HG02610 (cell line): ENCODE data around the gene SLC48A1.

Source experiments
- ATAC-seq: cut with Tn5 transposase; IDR thresholded peaks from one replicate; pipeline ENCODE4 v1.9.1; 2021; ENCODE audit warnings: mild to moderate bottlenecking, moderate library complexity; ENCODE audit not compliant: unreplicated experiment

Gene SLC48A1

DNA sequence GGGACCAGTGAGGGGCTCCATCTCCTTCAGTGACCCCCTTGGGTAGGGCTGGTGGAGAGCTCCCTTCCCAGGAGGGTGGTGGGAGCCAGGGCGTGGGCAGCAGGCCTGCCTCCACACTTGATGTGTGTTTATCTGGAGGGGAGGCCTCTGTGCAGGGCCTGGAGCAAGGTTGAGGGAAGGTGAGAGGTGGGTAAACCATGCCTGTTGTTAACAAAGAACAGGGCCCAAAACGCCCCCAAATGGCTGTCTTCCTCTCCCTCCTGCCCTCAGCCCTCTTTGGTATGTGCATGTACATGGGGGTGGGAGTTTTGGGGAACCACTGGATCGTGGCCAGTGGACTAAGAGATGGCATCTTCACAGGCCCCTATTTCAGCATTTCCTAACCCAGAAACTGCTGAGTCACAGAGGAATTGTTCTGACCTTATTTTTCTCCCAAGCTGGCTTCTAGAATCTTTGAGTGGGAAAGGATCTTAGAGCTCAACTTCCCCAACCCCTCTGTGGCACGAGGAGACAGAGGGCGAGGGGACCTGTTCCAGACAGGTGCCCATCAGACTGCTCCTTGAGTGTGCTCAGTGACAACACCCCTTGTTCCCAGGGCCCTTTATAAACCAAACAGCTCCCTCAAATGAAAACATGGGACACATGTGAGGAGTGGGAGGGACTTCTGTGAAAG is 3.6 kb downstream of the SLC48A1 start:
- ATAC-seq = no peak

DNA sequence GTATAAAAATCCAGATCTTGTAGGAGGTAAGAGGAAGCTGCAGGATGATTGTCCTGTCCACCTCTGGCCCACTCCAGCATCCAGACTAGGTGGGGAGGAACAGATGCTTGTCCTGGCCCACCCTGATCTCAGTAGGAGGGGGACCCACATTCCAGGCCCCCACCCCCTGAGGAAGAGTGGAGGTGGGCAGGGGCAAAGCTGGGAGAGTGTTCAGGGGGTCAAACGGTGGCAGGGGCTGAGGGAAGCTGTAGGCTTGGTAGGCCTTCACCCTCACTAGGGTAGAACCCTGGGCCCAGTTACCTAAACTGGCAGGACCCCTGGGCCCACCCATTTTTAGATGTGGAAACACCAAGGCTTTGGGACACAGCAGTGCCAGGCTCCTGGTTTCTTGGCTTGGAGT is 4.1 kb downstream of the SLC48A1 start:
- ATAC-seq = no peak

DNA sequence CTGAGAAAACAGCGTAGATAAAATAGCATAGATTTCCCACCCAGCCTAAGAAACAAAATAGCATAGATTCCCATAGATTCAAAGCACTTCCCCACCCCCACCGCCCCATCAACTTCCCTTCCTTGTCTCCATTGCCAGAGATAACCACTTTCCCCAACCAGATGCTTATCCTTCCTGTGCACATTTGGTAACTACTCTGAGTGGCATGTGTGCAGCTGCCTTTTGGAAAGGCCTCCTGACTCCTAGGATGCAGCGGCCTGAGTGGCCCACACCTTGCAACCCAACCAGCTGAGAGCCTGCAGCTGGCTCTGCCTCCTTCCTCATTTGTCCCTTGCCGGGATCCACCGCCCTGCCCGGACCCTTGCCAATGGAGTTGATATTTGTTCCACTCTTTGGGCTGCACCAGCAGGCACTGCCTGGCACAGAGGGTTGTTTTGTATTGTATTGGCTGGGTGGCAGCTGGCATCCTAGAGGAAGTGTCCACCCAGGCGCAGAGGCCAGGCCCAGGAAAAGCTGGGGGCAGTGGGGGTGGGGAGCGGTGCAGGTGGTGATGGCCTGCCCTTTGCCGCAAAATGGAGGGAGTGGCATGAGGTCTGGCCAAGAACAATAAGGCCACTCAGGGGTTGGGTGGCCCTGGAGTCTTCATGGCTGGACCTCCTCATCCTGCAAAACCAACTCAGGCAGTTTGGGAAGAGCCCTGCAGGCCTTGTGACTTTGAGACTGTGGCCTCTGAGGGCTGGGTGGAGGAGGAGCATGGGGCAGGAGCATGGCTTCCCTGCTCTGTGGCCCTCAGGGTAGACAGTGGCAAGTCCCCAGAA is 4.9 kb downstream of the SLC48A1 start:
- ATAC-seq = no peak

DNA sequence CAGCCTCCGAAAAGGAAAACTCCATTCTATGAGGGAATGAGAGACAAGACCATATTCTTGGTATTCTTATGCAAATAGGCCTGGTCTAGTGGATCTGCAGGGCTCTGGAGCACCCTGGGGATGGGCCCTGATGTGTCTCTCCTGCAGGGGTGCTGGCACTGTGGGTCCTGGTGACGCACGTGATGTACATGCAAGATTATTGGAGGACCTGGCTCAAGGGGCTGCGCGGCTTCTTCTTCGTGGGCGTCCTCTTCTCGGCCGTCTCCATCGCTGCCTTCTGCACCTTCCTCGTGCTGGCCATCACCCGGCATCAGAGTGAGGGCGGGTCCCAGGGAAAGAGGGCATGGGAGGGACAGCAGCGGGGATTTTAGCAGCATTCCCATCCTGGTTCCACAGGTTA is 5.8 kb downstream of the SLC48A1 start:
- no peak for ATAC-seq

DNA sequence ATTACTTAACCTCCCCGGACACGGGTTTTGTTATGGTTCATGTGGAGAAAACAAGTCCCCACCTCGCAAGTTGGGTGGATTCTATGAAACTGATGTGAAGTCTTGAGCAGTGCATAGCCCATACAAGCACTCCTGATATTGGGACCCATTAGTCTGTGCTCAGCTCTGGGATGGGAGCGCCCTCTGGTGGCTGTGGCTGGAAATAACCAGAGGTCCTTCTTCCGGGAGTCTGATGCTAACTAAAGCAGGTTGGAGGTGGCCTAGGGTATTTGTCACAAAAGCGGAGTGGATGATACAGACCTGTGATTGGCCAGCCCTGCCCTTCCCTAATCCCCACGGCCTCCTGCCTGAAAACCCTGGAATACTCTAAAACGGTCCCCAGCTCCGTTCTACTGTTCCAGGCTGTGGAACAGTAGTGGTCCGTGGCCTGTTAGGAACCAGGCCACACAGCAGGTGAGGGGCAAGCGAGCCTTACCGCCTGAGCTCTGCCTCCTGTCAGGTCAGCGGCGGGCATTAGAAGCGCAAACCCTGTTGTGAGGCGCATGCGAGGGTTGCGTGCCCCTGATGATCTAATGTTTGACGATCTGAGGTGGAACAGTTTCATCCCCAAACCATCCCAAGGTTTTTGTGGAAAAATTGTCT is 6.4 kb downstream of the SLC48A1 start:
- peak; percentile 75 for ATAC-seq

DNA sequence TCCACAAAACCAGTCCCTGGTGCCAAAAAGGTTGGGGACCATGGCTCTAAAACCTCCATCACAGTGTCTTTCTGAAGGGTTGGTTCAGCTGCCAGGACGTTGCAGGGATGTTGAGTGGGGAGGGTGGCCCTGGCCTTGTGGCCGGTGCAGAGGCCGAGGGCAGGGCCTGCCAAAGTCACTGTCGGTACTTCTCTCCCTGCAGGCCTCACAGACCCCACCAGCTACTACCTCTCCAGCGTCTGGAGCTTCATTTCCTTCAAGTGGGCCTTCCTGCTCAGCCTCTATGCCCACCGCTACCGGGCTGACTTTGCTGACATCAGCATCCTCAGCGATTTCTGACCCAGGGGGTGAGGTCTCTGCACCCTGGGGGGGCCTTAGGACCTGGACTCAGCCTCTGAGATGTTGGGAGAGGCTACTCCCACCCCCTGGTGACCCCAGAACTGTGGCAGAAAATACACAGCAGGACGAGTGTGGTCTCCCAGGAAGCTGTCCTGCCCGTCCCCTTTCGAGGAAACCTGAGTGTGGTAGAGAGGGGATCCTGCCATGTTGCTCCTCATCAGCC is 7.0 kb downstream of the SLC48A1 start:
- no peak for ATAC-seq

DNA sequence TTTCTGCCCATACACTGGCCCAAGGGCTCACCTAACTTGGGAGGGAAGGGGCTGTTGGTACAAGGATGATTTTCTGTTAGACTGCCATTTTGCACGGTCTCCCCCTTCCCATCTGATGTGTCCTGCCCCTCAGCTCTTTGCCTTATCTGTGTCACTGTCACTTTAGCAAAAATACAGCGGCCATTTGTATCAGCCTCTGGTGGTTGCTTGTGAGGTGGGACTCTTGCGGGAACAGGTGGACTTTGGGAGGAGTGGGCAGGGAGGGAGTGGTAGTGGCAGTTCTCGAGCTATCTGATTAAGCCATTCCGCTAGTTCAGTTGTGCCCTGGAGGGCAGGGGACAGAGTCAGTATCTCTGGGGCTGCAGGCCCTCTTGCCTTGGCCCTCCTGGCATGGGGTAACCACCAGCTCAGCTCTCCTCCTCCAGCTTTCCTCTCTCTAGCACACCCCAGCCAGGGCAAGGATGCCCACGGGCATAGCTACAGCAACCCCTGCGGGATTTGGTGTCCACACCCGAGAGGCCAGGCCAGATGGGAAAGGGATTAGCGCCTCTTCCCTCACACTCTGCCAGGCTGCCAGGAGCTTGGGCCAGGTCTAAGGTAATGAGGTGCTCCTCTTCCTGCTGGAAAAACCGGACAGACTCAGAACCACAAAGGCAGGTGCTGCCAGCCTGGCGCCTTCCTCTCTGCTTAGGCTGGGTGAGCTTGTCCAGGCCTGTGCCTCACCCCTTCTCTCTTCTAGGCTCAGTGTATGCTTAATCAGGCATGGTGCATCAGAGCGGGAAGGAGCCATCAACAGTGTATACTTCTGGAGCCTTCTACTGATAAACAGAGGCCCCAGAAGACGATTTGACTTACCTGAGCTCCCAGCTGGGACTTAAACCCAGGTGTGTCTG is 8.7 kb downstream of the SLC48A1 start:
- no peak for ATAC-seq

DNA sequence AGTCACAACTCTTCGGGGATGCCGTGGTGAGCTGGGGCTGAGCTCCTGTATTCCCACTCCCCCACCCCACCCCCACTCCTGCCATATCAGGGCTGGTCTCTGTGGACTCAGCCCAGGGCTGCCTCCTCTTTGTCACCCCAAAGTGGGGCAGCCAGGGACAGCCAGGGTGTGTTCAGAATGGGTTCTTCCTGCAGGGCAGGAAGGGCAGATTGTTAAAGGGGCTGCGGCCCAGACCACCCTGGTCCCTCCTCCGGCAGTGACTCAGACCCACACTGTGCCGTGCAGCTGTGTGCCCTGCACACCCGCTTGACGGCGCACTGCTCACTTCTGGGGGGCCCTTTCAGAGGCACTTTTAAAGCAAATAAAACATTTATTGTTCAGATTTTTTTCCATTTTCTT is 9.3 kb downstream of the SLC48A1 start:
- no peak for ATAC-seq

DNA sequence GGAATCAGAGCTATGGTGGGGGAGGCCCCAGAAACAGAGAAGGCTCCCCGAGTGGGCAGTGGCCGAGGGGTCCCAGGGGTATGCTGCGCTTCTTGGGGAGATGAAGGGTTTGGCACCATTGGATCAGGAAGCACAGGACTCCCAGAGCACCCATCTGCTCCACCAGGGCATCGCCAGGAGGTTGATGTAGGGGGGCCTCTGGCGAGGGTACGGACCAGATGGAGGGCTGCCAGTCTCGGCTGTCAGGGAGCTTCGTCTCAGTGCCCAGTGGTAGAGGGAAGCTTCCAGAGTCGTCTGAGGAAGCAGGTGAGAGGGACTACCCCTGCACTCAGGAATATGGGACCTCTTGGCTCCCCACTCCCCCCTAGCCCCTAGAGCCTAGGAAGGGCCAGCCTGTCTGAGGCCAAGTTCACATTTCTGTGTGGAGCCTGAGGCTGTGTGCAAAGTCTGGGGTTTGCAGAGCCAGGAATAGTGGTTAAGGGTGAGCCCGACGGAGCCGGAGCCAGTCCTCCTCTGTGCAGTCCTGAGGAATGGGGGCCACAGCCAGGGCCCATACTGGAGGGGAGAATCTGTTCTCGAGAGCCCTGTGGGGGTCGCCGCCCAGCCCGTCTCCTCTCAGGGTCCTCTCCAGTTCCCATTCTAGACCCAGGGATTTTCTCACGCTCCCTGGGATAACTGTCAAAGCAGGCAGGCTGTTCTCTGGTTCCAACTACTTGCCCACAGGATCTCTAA is 10.2 kb downstream of the SLC48A1 start:
- ATAC-seq = no peak

DNA sequence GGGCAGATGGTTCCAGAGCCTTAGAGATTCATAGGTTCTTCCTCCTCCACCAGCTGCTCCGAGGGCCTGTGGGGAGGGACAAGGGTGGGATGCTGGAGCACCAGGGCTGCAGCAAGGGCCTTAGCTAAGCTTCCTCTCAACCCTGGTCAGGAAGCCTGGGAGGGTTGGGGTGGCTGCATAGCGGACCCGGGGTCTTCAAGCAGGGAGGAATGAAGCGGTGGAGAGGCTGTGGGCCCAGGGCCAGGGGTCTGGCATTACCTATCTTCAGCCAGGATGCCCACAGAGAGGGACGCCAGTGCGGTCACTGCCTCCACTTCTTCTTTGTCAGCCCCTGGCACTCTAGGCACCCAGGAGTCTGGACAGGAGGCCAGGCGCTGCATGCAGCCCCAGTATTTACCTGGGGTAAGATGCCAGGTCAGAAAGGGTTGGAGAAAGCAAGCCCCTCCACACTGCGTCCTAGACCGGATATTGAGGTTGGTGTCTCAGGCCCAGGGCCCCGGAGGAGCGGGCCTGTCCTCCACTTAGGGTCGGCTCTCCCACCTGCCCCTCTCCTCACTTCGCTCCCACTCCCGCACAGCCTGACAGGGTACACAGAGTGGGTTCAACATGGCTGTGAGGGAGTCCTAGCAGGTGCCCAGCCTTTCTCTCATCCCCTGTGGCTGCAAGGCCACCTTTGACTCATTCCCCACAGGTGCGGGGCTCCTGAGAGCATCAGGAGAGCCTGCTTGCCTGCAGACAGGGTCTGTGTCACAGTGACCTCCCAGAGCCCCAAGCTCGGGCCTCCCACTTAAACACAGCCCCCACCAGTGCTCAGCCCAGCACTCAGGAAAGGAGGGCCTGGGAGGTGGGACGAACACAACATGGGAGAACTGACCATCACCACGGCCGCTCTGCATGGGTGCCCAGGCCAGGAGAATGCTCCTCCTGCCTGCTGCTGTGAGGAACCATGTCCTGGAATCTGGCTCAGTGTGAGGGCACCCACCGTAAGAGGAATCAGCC is 11.1 kb downstream of the SLC48A1 start:
- no peak for ATAC-seq

DNA sequence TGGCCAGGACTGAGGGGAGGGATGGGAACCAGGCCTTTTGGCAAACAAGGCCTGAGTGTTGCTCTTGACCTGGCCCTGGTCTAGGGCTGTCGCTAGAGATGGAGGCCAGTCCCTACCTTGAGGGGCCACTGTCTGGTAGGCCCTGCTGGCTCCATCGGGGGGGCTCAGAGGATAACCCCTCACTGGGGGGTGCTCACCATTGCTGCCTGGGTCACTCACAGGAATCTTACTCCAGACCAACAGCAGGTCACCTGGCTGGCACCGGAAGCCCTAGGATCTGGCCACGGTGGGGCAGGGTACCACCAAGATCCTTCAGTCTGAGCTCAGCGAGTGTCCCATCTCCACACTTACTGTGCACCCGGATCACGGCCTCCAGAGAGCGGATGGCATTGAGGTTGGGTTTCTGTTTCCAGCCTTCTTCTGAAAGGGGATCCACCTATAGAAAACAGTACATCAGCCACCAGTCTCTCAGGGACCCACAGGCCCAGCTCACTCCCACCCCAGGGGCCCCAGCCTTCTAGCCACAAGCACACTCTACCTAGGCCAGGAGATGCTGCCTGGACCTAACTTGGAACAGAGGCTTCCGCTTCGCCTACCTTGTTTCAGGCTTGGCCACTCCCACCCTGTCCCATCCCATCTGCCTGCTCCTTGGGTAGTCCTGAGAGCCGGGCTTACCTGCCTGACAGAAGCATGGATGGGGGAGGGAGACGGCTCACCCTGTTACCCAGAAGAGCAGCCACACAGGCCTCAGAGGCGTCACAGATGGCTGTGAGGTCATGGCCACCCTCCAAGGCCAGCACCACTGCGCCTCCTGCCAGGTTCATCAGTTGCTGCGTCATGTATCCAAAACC is 12.2 kb downstream of the SLC48A1 start:
- ATAC-seq = no peak

DNA sequence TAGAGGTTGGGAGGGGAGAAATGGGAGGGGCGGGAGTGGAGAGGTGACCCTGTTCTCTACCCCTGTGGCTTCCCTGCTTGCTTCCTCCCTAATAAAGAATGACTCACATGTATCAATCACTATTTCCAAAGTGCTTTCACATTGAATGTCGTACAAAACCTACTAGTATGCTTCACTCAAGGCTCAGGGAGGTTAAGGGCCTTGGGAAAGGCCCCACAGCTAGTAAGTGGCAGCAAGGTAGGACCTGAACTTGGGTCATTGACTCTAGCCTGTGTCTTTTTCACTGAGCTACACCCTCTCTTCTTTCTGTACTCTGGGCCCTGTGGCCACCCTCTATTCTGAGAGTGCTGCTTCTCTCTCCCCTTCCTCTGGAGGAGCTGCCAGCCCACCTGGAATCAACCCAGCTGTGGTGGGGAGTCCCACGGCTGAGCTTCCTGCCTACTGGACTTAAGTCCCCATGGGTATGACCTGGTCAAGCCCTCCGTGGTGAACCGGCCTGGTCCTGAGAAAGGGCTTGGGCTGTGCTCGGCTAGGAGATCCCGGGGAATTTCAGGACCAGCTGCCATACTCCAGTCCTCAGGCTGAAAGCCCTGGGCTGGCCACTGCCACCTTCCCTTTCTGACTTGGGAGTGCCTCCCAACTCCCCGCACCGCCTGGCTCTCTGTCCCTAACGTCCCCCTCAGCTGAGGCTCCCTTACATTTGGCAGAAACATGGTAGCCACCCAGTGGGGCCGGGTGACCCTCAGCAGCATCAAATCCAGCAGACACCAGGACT is 13.0 kb downstream of the SLC48A1 start:
- no peak for ATAC-seq

DNA sequence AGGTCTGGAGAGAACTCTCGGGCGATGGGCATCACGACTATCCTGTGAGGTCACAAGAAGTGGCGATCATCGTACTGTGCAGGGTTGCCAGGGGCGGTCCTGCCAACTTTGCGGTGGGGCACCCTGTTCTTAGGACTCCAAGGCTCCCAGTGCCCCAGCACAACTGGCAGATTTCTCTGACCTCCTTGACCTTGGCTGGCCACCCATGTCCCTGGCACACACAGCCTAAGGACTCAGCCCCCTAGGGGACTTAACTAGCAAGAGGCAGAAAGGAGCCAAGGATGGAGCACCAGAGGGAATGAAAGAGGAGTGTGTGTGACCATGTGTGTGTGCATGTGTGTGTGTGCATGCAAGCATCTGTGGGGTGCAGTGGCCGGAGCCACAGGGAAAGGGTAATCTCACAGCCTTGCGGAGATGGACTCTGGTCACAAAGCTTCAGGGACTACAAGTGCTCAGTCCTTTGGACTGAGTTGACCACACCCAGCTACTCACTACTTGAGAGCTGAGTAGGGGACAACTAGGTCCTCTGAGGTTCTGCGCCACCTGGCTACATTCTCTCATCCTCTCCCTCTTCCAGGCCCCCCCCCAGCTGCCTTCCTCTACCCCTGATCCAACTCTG is 13.7 kb downstream of the SLC48A1 start:
- no peak for ATAC-seq

DNA sequence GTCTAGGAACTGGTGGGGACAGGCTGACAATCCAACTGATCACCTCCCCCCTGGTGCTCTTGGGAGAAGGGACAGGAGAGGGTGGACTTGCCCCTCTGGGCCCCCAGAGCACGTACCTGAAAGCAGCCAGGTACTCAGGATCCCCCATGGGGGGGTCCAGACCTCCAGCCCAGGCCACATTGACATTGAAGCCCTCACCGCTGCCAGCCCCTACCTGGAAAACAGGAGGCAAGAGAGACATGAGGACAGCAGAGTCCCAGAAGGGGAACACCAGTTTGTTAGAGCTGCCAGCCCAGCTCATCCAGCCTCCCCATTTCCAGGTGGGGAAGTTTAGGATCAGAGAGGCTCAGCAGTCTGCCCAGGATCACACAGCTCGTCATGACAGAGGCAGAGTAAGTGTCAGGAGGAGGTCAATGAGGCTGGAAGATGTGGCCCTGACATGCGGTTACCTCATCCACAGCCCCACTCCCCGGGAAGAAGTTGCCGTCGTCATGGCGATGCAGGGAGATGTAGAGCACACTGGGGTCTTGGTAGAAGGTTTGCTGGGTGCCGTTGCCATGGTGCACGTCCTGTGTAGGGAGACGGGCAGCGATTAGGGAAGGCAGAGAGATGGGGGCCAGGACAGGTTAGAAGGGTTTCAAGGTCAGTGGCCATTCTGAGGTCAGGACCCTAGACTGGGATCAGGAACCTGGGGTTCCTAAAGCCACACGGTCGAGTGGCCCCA is 14.7 kb downstream of the SLC48A1 start:
- ATAC-seq = no peak

DNA sequence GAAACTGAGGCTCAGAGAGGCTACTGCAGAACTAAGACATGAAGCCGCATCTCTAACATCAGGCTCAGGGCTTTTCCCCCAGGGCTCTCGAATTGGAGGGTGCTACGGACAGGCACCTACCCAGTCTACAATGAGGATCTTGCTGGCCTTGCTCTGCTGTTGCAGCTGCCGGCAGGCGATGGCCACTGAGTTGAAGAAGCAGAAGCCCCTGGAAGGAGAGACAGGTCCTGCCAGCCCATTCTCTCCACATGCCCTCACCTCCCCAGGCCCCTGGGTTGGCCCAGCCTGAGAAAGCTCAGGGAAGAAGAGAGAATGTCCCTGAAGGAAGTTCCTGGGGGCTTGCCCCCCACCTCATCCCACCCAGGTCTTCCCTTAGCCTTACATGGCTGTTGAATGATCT is 16.1 kb downstream of the SLC48A1 start:
- ATAC-seq = no peak
